ENCODE results near the gene F5.

GRCh38 chr1:169631249-169631648 is 45.0 kb upstream of the F5 start:
- TF ChIP-seq CTCF (conservative IDR thresholded peaks at IDR 0.05 in 1 of 2, IDR thresholded peaks at IDR 0.05 in 1 of 2; ENCODE audit: low read depth in 1 of 2, low read length in 2 of 2) (no peak), EZH2 (IDR thresholded peaks at IDR 0.05; ENCODE audit: low read length, missing control alignments) (no peak)
